Astrocyte (in vitro differentiated cells and primary cell): ENCODE measurements around the gene CYBA.

Experiments used
- EZH2 ChIP-seq: IDR thresholded peaks from 2 replicates; pipeline ENCODE4 v1.6.1; 2012; ENCODE audit warnings: mild to moderate bottlenecking, low read length, inconsistent platforms; ENCODE audit not compliant: insufficient read depth
- TF ChIP-seq, protein P1 (sequence below): IDR thresholded peaks from 2 replicates; pipeline ENCODE4 v1.5.1; 2011; ENCODE audit warnings: low read depth, mild to moderate bottlenecking, inconsistent platforms, low read length, moderate library complexity; ENCODE audit not compliant: insufficient read depth

DNA sequence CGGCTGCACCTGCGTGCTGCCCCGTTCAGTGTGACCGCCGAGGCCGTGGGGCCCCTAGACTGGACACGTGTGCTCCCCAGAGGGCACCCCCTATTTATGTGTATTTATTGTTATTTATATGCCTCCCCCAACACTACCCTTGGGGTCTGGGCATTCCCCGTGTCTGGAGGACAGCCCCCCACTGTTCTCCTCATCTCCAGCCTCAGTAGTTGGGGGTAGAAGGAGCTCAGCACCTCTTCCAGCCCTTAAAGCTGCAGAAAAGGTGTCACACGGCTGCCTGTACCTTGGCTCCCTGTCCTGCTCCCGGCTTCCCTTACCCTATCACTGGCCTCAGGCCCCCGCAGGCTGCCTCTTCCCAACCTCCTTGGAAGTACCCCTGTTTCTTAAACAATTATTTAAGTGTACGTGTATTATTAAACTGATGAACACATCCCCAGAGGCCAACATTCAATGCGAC lies 10.8 kb downstream of the CYBA start:
- TF ChIP-seq, protein P1, sequence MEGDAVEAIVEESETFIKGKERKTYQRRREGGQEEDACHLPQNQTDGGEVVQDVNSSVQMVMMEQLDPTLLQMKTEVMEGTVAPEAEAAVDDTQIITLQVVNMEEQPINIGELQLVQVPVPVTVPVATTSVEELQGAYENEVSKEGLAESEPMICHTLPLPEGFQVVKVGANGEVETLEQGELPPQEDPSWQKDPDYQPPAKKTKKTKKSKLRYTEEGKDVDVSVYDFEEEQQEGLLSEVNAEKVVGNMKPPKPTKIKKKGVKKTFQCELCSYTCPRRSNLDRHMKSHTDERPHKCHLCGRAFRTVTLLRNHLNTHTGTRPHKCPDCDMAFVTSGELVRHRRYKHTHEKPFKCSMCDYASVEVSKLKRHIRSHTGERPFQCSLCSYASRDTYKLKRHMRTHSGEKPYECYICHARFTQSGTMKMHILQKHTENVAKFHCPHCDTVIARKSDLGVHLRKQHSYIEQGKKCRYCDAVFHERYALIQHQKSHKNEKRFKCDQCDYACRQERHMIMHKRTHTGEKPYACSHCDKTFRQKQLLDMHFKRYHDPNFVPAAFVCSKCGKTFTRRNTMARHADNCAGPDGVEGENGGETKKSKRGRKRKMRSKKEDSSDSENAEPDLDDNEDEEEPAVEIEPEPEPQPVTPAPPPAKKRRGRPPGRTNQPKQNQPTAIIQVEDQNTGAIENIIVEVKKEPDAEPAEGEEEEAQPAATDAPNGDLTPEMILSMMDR, result no peak
- TF ChIP-seq EZH2, result no peak
